ENCODE measurements around the gene STRN. TPM values are rescaled to one million over a fixed set of nuclear protein-coding genes. Genes with fewer than 3 reads are reported as not detected.
"Not testable (repeated sequence)": the region's sequence is repeated elsewhere in the genome, so short reads cannot be mapped to it uniquely, and the experiment has no call there.

STRN gene, protein sequence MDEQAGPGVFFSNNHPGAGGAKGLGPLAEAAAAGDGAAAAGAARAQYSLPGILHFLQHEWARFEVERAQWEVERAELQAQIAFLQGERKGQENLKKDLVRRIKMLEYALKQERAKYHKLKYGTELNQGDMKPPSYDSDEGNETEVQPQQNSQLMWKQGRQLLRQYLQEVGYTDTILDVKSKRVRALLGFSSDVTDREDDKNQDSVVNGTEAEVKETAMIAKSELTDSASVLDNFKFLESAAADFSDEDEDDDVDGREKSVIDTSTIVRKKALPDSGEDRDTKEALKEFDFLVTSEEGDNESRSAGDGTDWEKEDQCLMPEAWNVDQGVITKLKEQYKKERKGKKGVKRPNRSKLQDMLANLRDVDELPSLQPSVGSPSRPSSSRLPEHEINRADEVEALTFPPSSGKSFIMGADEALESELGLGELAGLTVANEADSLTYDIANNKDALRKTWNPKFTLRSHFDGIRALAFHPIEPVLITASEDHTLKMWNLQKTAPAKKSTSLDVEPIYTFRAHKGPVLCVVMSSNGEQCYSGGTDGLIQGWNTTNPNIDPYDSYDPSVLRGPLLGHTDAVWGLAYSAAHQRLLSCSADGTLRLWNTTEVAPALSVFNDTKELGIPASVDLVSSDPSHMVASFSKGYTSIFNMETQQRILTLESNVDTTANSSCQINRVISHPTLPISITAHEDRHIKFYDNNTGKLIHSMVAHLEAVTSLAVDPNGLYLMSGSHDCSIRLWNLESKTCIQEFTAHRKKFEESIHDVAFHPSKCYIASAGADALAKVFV
- total RNA-seq (15.0 TPM), polyA plus RNA-seq (6.0 TPM)
- long read RNA-seq, donor 1: 0 reads
- long read RNA-seq, donor 2, full-length matches to known transcripts: 2 of 8 reads
- long read RNA-seq, donor 2, partial matches to known transcripts: 6 of 8 reads
- long read RNA-seq, donor 2, other reads (novel, unspliced or antisense): 0 of 8 reads
- long read RNA-seq, donor 3, full-length matches to known transcripts: 1 of 1 reads
- long read RNA-seq, donor 3, partial matches to known transcripts: 0 of 1 reads
- long read RNA-seq, donor 3, other reads (novel, unspliced or antisense): 0 of 1 reads
- long read RNA-seq, donor 4, full-length matches to known transcripts: 2 of 2 reads
- long read RNA-seq, donor 4, partial matches to known transcripts: 0 of 2 reads
- long read RNA-seq, donor 4, other reads (novel, unspliced or antisense): 0 of 2 reads
- long read RNA-seq, donor 5, full-length matches to known transcripts: 2 of 2 reads
- long read RNA-seq, donor 5, partial matches to known transcripts: 0 of 2 reads
- long read RNA-seq, donor 5, other reads (novel, unspliced or antisense): 0 of 2 reads
- long read RNA-seq, donor 6, full-length matches to known transcripts: 3 of 3 reads
- long read RNA-seq, donor 6, partial matches to known transcripts: 0 of 3 reads
- long read RNA-seq, donor 6, other reads (novel, unspliced or antisense): 0 of 3 reads
- long read RNA-seq, donor 7, full-length matches to known transcripts: 3 of 3 reads
- long read RNA-seq, donor 7, partial matches to known transcripts: 0 of 3 reads
- long read RNA-seq, donor 7, other reads (novel, unspliced or antisense): 0 of 3 reads
- long read RNA-seq, donor 8, full-length matches to known transcripts: 2 of 2 reads
- long read RNA-seq, donor 8, partial matches to known transcripts: 0 of 2 reads
- long read RNA-seq, donor 8, other reads (novel, unspliced or antisense): 0 of 2 reads
- long read RNA-seq, donor 9, partial matches to known transcripts: 5 of 5 reads
- long read RNA-seq, donor 9, other reads (novel, unspliced or antisense): 0 of 5 reads
- long read RNA-seq, donor 10: 0 reads

DNA sequence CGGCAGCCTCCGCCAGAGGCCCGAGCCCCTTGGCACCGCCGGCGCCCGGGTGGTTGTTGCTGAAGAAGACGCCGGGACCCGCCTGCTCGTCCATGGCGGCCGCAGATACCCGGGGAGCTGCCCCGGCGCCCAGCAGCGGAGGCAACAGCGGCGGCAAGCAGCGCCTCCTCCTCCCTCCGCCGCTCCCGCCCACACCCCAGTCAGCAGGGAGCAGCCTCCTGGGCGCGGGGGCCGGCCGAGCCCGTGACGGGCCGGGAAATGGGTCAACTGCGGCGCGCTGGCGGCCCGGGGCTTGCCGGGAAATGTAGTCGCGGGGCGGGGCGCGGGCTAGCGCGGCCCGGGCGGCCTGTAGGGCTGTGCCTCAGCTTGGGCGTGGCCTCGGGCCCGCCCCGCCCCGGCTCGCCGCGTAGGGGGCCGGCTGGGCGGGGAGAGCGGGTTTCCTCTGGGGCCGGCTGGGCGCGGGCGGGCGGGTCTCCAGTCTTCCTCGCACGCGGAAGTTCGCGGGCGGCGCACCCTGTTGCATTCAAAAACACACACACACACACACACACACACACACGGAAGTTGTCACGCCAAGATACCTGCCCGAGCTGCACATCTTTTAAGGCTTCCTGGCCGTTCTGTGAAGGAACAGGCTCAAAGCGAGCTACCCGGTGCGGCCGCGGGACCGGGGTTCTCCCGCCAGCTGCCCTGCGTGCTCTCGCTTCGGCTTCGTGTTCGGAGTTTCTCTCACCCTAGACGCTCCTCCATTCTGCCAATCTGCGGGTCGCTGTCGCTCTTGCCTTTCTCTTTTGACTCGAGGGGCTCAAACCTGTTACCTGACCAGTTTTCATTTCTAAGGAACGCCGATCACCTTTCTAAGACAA, at the start of gene STRN:
TSS of gene STRN (minus strand) at position 167 of the 866 bp plus-strand sequence. CDS start at position 94, 73 bp downstream.
- peak; percentile 72 to 98 (median 97) for DNase-seq (ENCODE audit: low read depth in 6 of 9, low spot score in 9 of 9)
- under 1% methylated on average over 91 of the region's 91 CpGs for WGBS
- Histone ChIP-seq H3K27ac (ENCODE audit: low read depth in 1 of 2, low read length in 1 of 2) (peak within 1 kb of the TSS; percentile 94 to 97), H3K9me3 (ENCODE audit: control insufficient read depth in 2 of 2, insufficient read depth in 1 of 2, low read length in 1 of 2) (no peaks in the 10 kb centered on the region), H3K36me3 (ENCODE audit: control insufficient read depth in 2 of 2, insufficient read depth in 2 of 2, low read length in 1 of 2) (no peaks in the 10 kb centered on the region), H3K4me3 (ENCODE audit: low read length in 2 of 2) (peak within 1 kb of the TSS; percentile 85 to 96), H3K27me3 (ENCODE audit: control insufficient read depth in 2 of 2, insufficient read depth in 1 of 2, low read length in 1 of 2) (no peaks in the 10 kb centered on the region), H3K4me1 (ENCODE audit: control insufficient read depth in 2 of 2, insufficient read depth in 2 of 2, low read length in 2 of 2) (peaks cover 3 to 10% of the 10 kb centered on the region in 2 donors)

DNA sequence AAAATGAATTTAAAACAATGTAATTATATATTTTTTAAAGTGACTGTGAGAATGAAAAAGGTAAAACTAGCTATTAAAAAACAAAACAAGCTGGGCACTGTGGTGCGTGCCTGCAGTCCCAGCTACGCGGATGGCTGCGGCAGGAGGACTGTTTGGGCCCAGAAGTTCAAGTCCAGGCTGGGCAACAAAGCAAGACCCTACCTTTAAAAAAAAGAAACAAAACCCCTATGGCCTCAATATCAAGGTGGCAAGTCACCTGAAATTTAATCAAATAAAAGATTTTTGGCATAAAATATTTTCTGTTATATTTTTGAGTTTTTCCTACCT, 46.9 kb upstream of the STRN start:
- peaks cover 12 to 17% of the 10 kb centered on the region in 2 donors for H3K36me3 ChIP-seq (ENCODE audit: control insufficient read depth in 2 of 2, insufficient read depth in 2 of 2, low read length in 1 of 2)
- H3K27ac ChIP-seq (ENCODE audit: low read depth in 1 of 2, low read length in 1 of 2): no peak overlapping the region
- no peak for DNase-seq (ENCODE audit: low read depth in 6 of 9, low spot score in 9 of 9)
- H3K4me3 ChIP-seq (ENCODE audit: low read length in 2 of 2): no peak overlapping the region
- H3K4me1 ChIP-seq (ENCODE audit: control insufficient read depth in 2 of 2, insufficient read depth in 2 of 2, low read length in 2 of 2): peaks cover 0 to 2% of the 10 kb centered on the region in 2 donors
- no peaks in the 10 kb centered on the region for H3K9me3 ChIP-seq (ENCODE audit: control insufficient read depth in 2 of 2, insufficient read depth in 1 of 2, low read length in 1 of 2)
- no peaks in the 10 kb centered on the region for H3K27me3 ChIP-seq (ENCODE audit: control insufficient read depth in 2 of 2, insufficient read depth in 1 of 2, low read length in 1 of 2)
- 90% methylated on average over 4 of the region's 4 CpGs for WGBS

DNA sequence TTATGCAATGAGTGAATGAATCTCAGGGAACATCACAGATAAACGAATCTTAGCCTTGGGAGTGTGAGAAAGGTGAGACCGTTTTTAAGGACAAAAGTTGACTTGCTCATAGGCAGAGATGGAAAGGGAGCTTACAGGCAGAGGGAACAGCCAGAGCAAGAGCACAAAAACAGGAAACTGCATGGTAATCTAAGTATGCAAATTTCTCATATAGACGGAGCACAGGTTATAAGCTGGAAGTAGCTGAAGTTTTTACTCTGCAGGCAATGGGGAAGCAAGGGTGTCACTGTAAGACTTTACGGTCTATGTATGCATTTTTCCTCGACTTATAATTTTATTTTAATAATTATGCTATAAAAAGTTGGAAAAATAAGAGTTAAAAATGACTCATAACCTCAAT, 44.8 kb upstream of the STRN start:
- Histone ChIP-seq H3K4me1 (ENCODE audit: control insufficient read depth in 2 of 2, insufficient read depth in 2 of 2, low read length in 2 of 2) (peaks cover 0 to 2% of the 10 kb centered on the region in 2 donors), H3K4me3 (ENCODE audit: low read length in 2 of 2) (no peak overlapping the region), H3K9me3 (ENCODE audit: control insufficient read depth in 2 of 2, insufficient read depth in 1 of 2, low read length in 1 of 2) (no peaks in the 10 kb centered on the region), H3K36me3 (ENCODE audit: control insufficient read depth in 2 of 2, insufficient read depth in 2 of 2, low read length in 1 of 2) (peaks cover 12 to 16% of the 10 kb centered on the region in 2 donors), H3K27me3 (ENCODE audit: control insufficient read depth in 2 of 2, insufficient read depth in 1 of 2, low read length in 1 of 2) (no peaks in the 10 kb centered on the region), H3K27ac (ENCODE audit: low read depth in 1 of 2, low read length in 1 of 2) (no peak overlapping the region)
- DNase-seq (ENCODE audit: low read depth in 6 of 9, low spot score in 9 of 9): peak in 2 of 9 donors; percentile 2 to 13
- WGBS: 47% methylated on average over 5 of the region's 5 CpGs

DNA sequence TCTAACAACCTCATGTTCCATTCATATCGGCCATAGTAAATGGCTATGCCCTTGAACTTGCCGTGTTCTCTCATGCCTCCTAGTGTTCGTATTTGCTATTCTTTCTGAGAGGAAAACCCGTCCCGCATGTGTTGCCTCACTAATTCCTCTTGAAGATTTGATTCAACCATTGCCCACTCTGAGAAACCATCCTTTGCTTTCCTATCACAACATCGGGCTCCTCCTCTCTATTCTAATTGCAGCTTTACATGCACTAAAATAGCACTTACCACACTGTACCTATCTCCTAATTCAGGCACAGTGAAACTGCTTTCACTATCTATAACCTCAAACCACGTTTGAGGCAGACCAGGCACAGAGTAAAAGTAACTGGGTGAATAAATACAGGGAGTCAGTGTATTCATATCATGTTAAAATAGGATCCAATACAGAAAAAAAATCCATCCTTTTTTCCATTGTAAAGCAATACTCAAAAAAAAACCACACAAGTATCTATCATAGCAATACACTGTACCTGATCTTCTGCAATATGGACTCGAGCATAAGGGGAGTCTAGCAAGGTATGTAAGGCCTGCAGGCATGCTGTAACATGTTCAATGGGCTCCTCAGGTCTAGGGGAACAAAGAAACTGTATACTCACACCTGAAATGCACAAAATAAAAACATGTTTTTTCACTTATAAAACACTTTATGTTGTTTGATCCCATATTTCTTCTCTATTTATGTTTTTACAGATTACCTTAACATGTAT, 39.0 kb upstream of the STRN start:
- H3K4me1 ChIP-seq (ENCODE audit: control insufficient read depth in 2 of 2, insufficient read depth in 2 of 2, low read length in 2 of 2): no peaks in the 10 kb centered on the region
- H3K4me3 ChIP-seq (ENCODE audit: low read length in 2 of 2): no peak overlapping the region
- peak in 5 of 9 donors; percentile 5 to 42 (median 11) for DNase-seq (ENCODE audit: low read depth in 6 of 9, low spot score in 9 of 9)
- H3K36me3 ChIP-seq (ENCODE audit: control insufficient read depth in 2 of 2, insufficient read depth in 2 of 2, low read length in 1 of 2): peaks cover 20 to 46% of the 10 kb centered on the region in 2 donors
- 63% methylated on average over 8 of the region's 8 CpGs for WGBS
- H3K27ac ChIP-seq (ENCODE audit: low read depth in 1 of 2, low read length in 1 of 2): no peak overlapping the region
- H3K9me3 ChIP-seq (ENCODE audit: control insufficient read depth in 2 of 2, insufficient read depth in 1 of 2, low read length in 1 of 2): no peaks in the 10 kb centered on the region
- no peaks in the 10 kb centered on the region for H3K27me3 ChIP-seq (ENCODE audit: control insufficient read depth in 2 of 2, insufficient read depth in 1 of 2, low read length in 1 of 2)

DNA sequence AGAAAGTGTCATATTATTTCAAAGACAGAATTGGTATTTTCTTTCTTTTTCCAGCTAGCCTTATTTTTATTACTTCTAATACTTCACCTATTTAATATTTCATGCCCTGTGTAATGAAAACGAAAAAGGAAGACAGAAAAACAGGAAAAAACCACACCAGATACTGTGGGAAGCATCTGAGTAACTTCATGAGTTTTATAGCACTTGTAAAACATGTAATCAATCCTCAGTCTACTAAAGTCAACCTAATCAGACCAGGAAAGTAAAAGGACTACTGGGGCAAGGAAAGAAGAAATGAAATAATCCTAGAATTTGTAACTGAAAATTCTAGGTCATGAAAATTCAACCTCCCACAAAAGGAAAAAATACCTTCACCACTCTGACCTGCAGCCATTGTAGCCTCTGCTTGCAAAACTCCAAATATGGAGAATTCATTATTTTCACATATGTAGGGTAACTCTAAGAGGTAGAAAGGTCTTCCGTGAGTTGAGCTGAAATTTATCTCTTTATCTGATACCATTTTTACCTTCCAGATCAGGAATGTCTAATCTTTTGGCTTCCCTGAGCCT, 34.7 kb upstream of the STRN start:
- Histone ChIP-seq H3K4me3 (ENCODE audit: low read length in 2 of 2) (no peak overlapping the region), H3K36me3 (ENCODE audit: control insufficient read depth in 2 of 2, insufficient read depth in 2 of 2, low read length in 1 of 2) (peaks cover 21 to 50% of the 10 kb centered on the region in 2 donors), H3K27ac (ENCODE audit: low read depth in 1 of 2, low read length in 1 of 2) (no peak overlapping the region), H3K9me3 (ENCODE audit: control insufficient read depth in 2 of 2, insufficient read depth in 1 of 2, low read length in 1 of 2) (no peaks in the 10 kb centered on the region), H3K4me1 (ENCODE audit: control insufficient read depth in 2 of 2, insufficient read depth in 2 of 2, low read length in 2 of 2) (no peaks in the 10 kb centered on the region), H3K27me3 (ENCODE audit: control insufficient read depth in 2 of 2, insufficient read depth in 1 of 2, low read length in 1 of 2) (no peaks in the 10 kb centered on the region)
- WGBS: 91% methylated on average over 2 of the region's 2 CpGs
- no peak for DNase-seq (ENCODE audit: low read depth in 6 of 9, low spot score in 9 of 9)

DNA sequence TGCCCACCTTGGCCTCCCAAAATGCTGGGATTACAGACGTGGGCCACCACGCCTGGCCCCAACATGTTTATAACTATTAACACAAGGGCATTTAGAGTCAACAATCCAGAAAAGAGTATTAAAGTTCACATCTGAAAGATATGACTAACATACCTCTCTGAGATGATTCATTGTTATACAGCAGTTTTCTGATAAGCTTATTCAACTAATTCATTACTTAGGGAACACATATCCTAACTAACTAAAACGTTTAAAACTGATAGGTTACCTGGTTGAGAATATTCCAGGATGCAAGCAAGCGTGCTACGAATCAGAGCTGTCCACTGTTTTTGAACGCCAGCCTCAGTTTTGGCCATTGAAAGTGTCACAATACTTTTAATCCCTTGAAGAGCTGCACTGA, 34.0 kb upstream of the STRN start:
- H3K9me3 ChIP-seq (ENCODE audit: control insufficient read depth in 2 of 2, insufficient read depth in 1 of 2, low read length in 1 of 2): no peaks in the 10 kb centered on the region
- no peak overlapping the region for H3K4me3 ChIP-seq (ENCODE audit: low read length in 2 of 2)
- H3K4me1 ChIP-seq (ENCODE audit: control insufficient read depth in 2 of 2, insufficient read depth in 2 of 2, low read length in 2 of 2): no peaks in the 10 kb centered on the region
- WGBS: 98% methylated on average over 6 of the region's 6 CpGs
- no peaks in the 10 kb centered on the region for H3K27me3 ChIP-seq (ENCODE audit: control insufficient read depth in 2 of 2, insufficient read depth in 1 of 2, low read length in 1 of 2)
- no peak for DNase-seq (ENCODE audit: low read depth in 6 of 9, low spot score in 9 of 9)
- peaks cover 19 to 47% of the 10 kb centered on the region in 2 donors for H3K36me3 ChIP-seq (ENCODE audit: control insufficient read depth in 2 of 2, insufficient read depth in 2 of 2, low read length in 1 of 2)
- no peak overlapping the region for H3K27ac ChIP-seq (ENCODE audit: low read depth in 1 of 2, low read length in 1 of 2)

DNA sequence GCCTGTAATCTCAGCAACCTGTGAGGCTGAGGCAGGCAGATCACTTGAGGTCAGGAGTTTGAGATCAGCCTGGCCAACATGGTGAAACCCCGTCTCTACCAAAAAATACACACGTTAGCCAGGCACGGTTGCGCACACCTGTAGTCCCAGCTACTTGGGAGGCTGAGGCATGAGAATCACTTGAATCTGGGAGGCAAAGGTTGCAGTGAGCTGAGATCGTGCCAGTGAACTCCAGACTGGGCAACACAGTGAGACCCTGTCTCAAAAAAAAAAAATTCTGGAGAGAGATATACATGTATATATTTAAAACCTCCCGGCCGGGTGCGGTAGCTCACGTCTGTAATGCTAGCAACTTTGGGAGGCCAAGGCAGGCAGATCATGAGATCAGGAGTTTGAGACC, 33.1 kb upstream of the STRN start:
- 98% methylated on average over 9 of the region's 9 CpGs for whole genome bisulfite sequencing
- not testable (repeated sequence) for H3K27ac ChIP-seq (ENCODE audit: low read depth in 1 of 2, low read length in 1 of 2); DNase-seq (ENCODE audit: low read depth in 6 of 9, low spot score in 9 of 9); H3K4me3 ChIP-seq (ENCODE audit: low read length in 2 of 2); H3K27me3 ChIP-seq (ENCODE audit: control insufficient read depth in 2 of 2, insufficient read depth in 1 of 2, low read length in 1 of 2); H3K9me3 ChIP-seq (ENCODE audit: control insufficient read depth in 2 of 2, insufficient read depth in 1 of 2, low read length in 1 of 2); H3K4me1 ChIP-seq (ENCODE audit: control insufficient read depth in 2 of 2, insufficient read depth in 2 of 2, low read length in 2 of 2)
- peaks cover 17 to 40% of the 10 kb centered on the region in 2 donors for H3K36me3 ChIP-seq (ENCODE audit: control insufficient read depth in 2 of 2, insufficient read depth in 2 of 2, low read length in 1 of 2)
